Endothelial cell of umbilical vein (primary cell): Measurements from ENCODE around the gene INPP5J. TPM values are rescaled to one million over a fixed set of nuclear protein-coding genes. Genes with fewer than 3 reads are reported as not detected.

ENCODE experiments used
- BruUV-seq: library from RNA; stranded (reverse); fragments of 400-500 nt; replicated peaks from 2 replicates; lab custom pipeline; 2021; lab: Mats Ljungman, UMichigan
- CTCF ChIA-PET: fragments of 300-600, 350-600 bp; sonication (Branson Sonifier 250); formaldehyde crosslinking; loops from one replicate; lab custom pipeline; 2021; ENCODE audit warnings: antibody characterized with exemption, inconsistent platforms; lab: Charles Lee
- POLR2A ChIA-PET: fragments of 300-600, 350-600 bp; sonication (Branson Sonifier 250); formaldehyde crosslinking; loops from one replicate; lab custom pipeline; 2021; ENCODE audit warnings: antibody characterized with exemption, inconsistent platforms; lab: Charles Lee
- DNase-seq: peaks from one replicate; pipeline ENCODE4 v3.0.0-alpha.2; 2011; ENCODE audit warnings: low read depth, low spot score
- FAIRE-seq: peaks from 2 replicates; lab custom pipeline; 2011; peaks lifted over from hg19 to GRCh38; lab: Jason Lieb, UNC
- H2AFZ ChIP-seq: 2 replicates; pipeline ENCODE4 v1.6.0; 2012; ENCODE audit warnings: low read depth, low read length, control low read depth, inconsistent platforms
- H3K27ac ChIP-seq: 2 replicates; pipeline ENCODE4 v1.5.1; 2011; ENCODE audit warnings: low read depth, mild to moderate bottlenecking, control low read depth, low read length, moderate library complexity; ENCODE audit not compliant: insufficient read depth
- H3K27me3 ChIP-seq, 2 experiments: 2 replicates each; pipeline versions ENCODE4 v1.6.0 to v1.6.1; 2011; ENCODE audit warnings: low read length in 2 of 2, mixed read lengths in 1 of 2; ENCODE audit not compliant: control insufficient read depth in 2 of 2, insufficient read depth in 2 of 2
- H3K36me3 ChIP-seq, 2 experiments: 2 replicates in 1 of 2; 3 replicates in 1 of 2; pipeline ENCODE4 v1.5.1; 2011; ENCODE audit warnings: low read length in 2 of 2, mild to moderate bottlenecking in 1 of 2, moderate library complexity in 1 of 2; ENCODE audit not compliant: control insufficient read depth in 2 of 2, insufficient read depth in 2 of 2; ENCODE audit errors: extremely low read depth in 1 of 2
- H3K4me1 ChIP-seq: 3 replicates; pipeline ENCODE4 v1.5.1; 2011; ENCODE audit warnings: mild to moderate bottlenecking, low read length; ENCODE audit not compliant: control insufficient read depth, insufficient read depth; ENCODE audit errors: extremely low read depth
- H3K4me2 ChIP-seq: 2 replicates; pipeline ENCODE4 v1.6.1; 2011; ENCODE audit warnings: low read length, control low read depth, mixed read lengths; ENCODE audit not compliant: insufficient read depth
- H3K4me3 ChIP-seq, 3 experiments: fragments of 200-600 bp in 1 of 3; sonication (generic), shearing (Covaris generic) in 1 of 3; replicated peaks in 1 of 3; 2 replicates each; pipeline ENCODE4 v1.5.1; 2011 to 2016; ENCODE audit warnings: control low read depth in 3 of 3, low read length in 3 of 3, mild to moderate bottlenecking in 2 of 3, inconsistent platforms in 1 of 3, low read depth in 1 of 3, moderate library complexity in 1 of 3; ENCODE audit not compliant: insufficient read depth in 1 of 3
- H3K79me2 ChIP-seq: 2 replicates; pipeline ENCODE4 v1.6.0; 2012; ENCODE audit warnings: low read length, inconsistent platforms; ENCODE audit not compliant: control insufficient read depth, insufficient read depth
- H3K9ac ChIP-seq: replicated peaks from 2 replicates; pipeline ENCODE3; 2011; ENCODE audit warnings: low read length, control low read depth; ENCODE audit not compliant: insufficient read depth; ENCODE audit errors: extremely low read depth
- H3K9me1 ChIP-seq: replicated peaks from 3 replicates; pipeline ENCODE4 v1.6.0; 2011; ENCODE audit warnings: mild to moderate bottlenecking, low read length; ENCODE audit not compliant: control insufficient read depth, insufficient read depth; ENCODE audit errors: extremely low read depth
- H3K9me3 ChIP-seq: replicated peaks from 2 replicates; pipeline ENCODE4 v1.5.1; 2012; ENCODE audit warnings: low read length, inconsistent platforms; ENCODE audit not compliant: control insufficient read depth, insufficient read depth
- H4K20me1 ChIP-seq: replicated peaks from 2 replicates; pipeline ENCODE3; 2011; ENCODE audit warnings: mild to moderate bottlenecking, low read length; ENCODE audit not compliant: control insufficient read depth, insufficient read depth; ENCODE audit errors: extremely low read depth
- CTCF ChIP-seq, 2 donors: IDR thresholded peaks; 1 replicate in 1 of 2; 2 replicates in 1 of 2; pipeline ENCODE4 v1.5.1; 2011; ENCODE audit warnings: low read length in 2 of 2, mild to moderate bottlenecking in 2 of 2, moderate library complexity in 2 of 2, control low read depth in 1 of 2, inconsistent platforms in 1 of 2, low read depth in 1 of 2; ENCODE audit not compliant: insufficient read depth in 1 of 2; ENCODE audit errors: extremely low read depth in 1 of 2
- FOS ChIP-seq: IDR thresholded peaks from 2 replicates; pipeline ENCODE4 v1.6.1; 2011; ENCODE audit warnings: mild to moderate bottlenecking, low read length, moderate library complexity, borderline replicate concordance; ENCODE audit not compliant: insufficient read depth
- GATA2 ChIP-seq: IDR thresholded peaks from 2 replicates; pipeline ENCODE4 v1.7.0; 2011; ENCODE audit warnings: low read depth, mild to moderate bottlenecking, moderate library complexity, mixed read lengths, low read length; ENCODE audit not compliant: insufficient read length, insufficient read depth
- JUN ChIP-seq: IDR thresholded peaks from 2 replicates; pipeline ENCODE4 v1.6.1; 2011; ENCODE audit warnings: borderline replicate concordance, low read depth; ENCODE audit not compliant: insufficient read length, insufficient read depth
- MAX ChIP-seq: IDR thresholded peaks from 2 replicates; pipeline ENCODE4 v1.6.1; 2011; ENCODE audit not compliant: insufficient read depth, insufficient read length
- POLR2A ChIP-seq: IDR thresholded peaks from 2 replicates; pipeline ENCODE4 v1.6.1; 2012; ENCODE audit warnings: low read depth, mild to moderate bottlenecking, control low read depth, low read length
- POLR2AphosphoS5 ChIP-seq: IDR thresholded peaks from 2 replicates; pipeline ENCODE4 v1.6.1; 2012; ENCODE audit warnings: low read depth, mild to moderate bottlenecking, control low read depth, low read length, moderate library complexity; ENCODE audit not compliant: insufficient read depth
- dilution Hi-C: fragments of 300-500 bp; cut with MboI; formaldehyde crosslinking; loops from one replicate; pipeline ENCODE4 v1.15.0; 2019; ENCODE audit warnings: low sequenced_read_pairs; ENCODE audit not compliant: extremely low pct_ligation_motif_present
- intact Hi-C: fragments of 100-400 bp; cut with micrococcal nuclease; formaldehyde crosslinking; loops from one replicate; pipeline ENCODE4 v1.10.0; 2022
- polyA plus RNA-seq, 4 experiments: library from polyadenylated mRNA; depleted of rRNA in 3 of 4; stranded (reverse) in 3 of 4; unstranded in 1 of 4; fragments of >200 nt; gene quantifications; 2 replicates each; pipeline versions ENCODE4 v1.2.1 to v1.2.3, GENCODE V29; 2011 to 2012; ENCODE audit warnings: missing spikeins in 1 of 4
- total RNA-seq: library from RNA; stranded (reverse); gene quantifications from 2 replicates; pipeline ENCODE4 v1.2.3, GENCODE V29; 2021

Gene INPP5J
- total and polyA plus RNA-seq, 2 donors (not counting 3 experiments of a cell fraction or from before 2014, with no cell fraction given) = 0.43 to 0.49 TPM

GRCh38 chr22:31080164-31080847, 42.5 kb upstream of the INPP5J start:
- H3K9me3 ChIP-seq = no peaks in the 10 kb centered on the region
- no peaks in the 10 kb centered on the region for H3K9me1 ChIP-seq
- POLR2A ChIA-PET = interaction anchor here (0.6 to 3.1 kb wide), 13 partner anchors 8 to 435 kb away, joined by 3 to 44 read pairs (median 5); partner anchors contain the start of genes MORC2 and TUG1
- peak overlapping the region in 2 of 3 experiments; percentile 65 to 85 for H3K4me3 ChIP-seq
- no peaks in the 10 kb centered on the region for H3K27me3 ChIP-seq
- dilution Hi-C loops = no loop called here
- BruUV-seq = no TSS peak
- FAIRE-seq (no peak), DNase-seq (no peak)
- no peak for TF ChIP-seq FOS
- TF ChIP-seq GATA2 = no peak
- no peak for TF ChIP-seq CTCF (IDR thresholded peaks at IDR 0.05; ENCODE audit: extremely low read depth in 1 of 2, insufficient read depth in 1 of 2, low read depth in 1 of 2, low read length in 2 of 2)
- no peak for TF ChIP-seq JUN
- no peak for TF ChIP-seq MAX
- no peak for TF ChIP-seq POLR2AphosphoS5
- TF ChIP-seq POLR2A = no peak
- H3K36me3 ChIP-seq = peaks cover 0 to 2% of the 10 kb centered on the region in 2 experiments
- peak overlapping the region; percentile 93 for H3K9ac ChIP-seq
- peak overlapping the region; percentile 69 for H2AFZ ChIP-seq
- H3K27ac ChIP-seq = peak overlapping the region; percentile 96
- CTCF ChIA-PET = interaction anchor here (1.0 to 5.9 kb wide), 6 partner anchors 27 to 192 kb away, joined by 3 to 130 read pairs (median 5); partner anchors contain the start of genes MORC2, SELENOM and TUG1
- H3K4me2 ChIP-seq = peak overlapping the region; percentile 21
- intact Hi-C loops = no loop called here
- H3K79me2 ChIP-seq = peaks cover 40% of the 10 kb centered on the region
- peaks cover 29% of the 10 kb centered on the region for H3K4me1 ChIP-seq
- H4K20me1 ChIP-seq = no peaks in the 10 kb centered on the region
